Right lung (tissue), 5 donors: ENCODE data around the gene HERC3. TPM values are rescaled to one million over a fixed set of nuclear protein-coding genes. Genes with fewer than 3 reads are reported as not detected.
A peak's percentile ranks its signal among the peaks of the same experiment; 100 is the strongest.

Experiments
- DNase-seq, 2 donors: peaks; one replicate each; pipeline ENCODE4 v3.0.0-alpha.2; 2013
- polyA plus RNA-seq, 5 donors: library from polyadenylated mRNA; unstranded; fragments of 120-200 nt; gene quantifications; one replicate each; pipeline versions ENCODE4 v1.2.1 to v1.2.3, GENCODE V29; 2013; ENCODE audit warnings: inconsistent platforms in 1 of 5, low replicate concordance in 1 of 5; ENCODE audit not compliant: insufficient read length in 5 of 5, insufficient read depth in 1 of 5

The HERC3 gene
- polyA plus RNA-seq, 5 donors = 13.9 to 22.7 (median 19.1) TPM

DNA sequence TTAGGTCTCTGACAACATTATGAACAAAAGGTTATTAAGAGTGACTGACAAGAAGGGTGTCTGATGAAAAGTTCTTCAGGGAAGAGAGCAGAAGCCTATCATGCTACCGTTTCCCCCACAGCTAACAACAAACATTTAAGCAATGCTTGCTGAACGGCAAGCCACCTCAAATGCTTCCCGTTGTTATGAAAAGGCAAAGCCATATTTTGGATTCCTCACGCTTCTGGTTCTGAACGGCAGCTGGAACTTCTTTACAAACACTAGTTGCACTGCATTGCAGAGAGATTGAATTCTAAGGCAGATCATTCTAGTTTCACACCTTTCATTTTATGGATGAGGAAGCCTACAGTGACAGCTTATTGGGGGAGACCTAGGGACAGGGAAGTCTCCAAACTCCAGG is 153.9 kb downstream of the HERC3 start:
- peak; percentile 69 to 70 for DNase-seq

DNA sequence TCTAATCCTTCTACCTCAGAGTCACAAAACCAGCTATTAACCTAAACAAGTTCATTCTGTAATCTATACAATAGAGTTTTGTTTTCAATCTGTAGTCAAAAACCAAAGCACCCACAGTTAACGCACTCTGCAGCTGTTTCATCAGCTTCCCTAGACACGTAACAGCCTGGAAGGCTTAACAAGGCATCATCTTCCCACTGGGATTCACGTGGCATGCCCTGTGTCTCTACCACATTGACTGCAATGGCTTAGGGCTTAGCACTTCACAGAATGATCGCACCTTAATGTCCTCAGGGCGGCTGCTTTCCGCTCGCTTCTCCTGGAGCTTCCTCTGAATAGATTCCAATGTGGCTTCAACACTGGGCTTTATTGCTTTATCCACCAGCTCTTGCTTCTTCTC is 155.1 kb downstream of the HERC3 start:
- DNase-seq = no peak

GRCh38 chr4:88750369-88750768 is 158.1 kb downstream of the HERC3 start:
- no peak for DNase-seq

DNA sequence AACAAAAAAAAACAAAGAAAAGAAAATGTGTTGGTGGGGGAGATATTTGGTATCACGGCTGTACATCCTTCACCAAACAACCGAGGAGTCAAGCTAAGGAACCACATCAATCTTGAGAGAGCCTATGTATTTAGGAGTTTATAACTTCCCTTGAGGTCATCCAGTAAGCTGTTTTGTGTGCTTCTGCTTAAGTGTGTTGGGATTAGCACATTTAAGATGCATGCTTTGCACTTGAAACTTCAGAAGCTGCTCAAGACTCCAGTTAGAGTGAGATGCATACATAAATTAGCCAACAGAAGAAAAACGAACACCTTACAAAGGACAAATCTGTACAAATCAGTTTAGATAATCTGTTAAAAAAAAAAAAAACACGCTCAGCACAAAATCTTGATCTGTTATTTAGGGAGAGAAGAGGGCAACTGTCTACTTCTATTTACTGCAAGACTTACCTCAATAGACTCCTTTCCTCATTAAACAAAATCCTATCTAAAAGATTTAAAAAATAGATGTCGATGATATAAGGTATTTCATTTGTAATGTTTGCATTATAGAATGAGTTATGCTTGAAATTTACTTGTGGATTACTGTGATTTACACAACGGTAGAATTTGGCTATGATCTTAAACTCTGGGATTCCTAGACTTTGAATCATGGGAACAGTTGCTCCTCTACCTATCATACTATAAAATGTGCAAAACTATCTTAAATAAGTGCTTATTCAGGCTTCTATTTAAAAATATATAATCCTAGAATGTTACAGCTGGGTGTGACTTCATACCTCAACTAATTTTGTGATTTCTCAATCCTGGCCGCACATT is 159.2 kb downstream of the HERC3 start:
- DNase-seq = no peak

- no peak for DNase-seq
Measured at GRCh38 chr4:88752076-88752463, 159.8 kb downstream of the HERC3 start.

DNA sequence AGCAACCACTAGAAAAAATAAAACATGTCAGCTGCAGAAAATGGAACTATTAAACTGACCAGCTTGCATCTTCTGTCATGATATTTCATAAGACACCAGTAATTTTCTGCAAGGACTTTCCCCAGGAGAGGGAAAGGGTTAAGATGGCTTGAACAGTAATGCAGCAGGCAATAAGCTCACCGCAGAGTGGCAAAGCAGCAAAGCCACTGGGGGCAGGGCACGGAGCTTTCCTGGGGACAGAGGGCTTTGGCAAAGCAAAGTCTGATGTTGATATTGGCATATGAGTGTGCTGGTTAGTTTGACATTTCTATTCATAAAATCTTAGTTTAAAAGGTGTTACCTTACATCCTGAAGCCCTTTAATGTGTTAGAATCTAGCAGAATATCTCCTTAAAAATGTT is 160.5 kb downstream of the HERC3 start:
- DNase-seq = no peak

GRCh38 chr4:88753658-88754571 is 161.6 kb downstream of the HERC3 start:
- no peak for DNase-seq

DNA sequence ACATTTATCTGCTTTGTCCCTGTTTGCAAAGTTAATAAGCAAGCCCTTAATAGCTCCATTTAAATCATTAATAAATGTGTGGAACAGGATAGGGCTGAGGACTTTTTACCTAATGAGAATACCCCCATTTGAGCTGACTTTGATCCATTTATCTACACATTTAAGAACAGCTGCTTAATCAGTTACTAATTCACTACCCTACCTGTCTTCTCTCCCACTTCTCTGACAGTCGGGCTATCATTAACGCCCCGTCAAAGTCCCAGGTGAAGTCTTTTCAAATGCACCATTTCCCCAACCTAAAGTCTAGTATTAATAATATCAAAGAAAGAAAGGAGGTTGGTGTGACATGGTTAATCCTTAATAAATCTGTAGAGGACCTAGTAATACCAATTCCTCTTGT is 162.5 kb downstream of the HERC3 start:
- no peak for DNase-seq

GRCh38 chr4:88755454-88755853 is 163.2 kb downstream of the HERC3 start:
- no peak for DNase-seq

DNA sequence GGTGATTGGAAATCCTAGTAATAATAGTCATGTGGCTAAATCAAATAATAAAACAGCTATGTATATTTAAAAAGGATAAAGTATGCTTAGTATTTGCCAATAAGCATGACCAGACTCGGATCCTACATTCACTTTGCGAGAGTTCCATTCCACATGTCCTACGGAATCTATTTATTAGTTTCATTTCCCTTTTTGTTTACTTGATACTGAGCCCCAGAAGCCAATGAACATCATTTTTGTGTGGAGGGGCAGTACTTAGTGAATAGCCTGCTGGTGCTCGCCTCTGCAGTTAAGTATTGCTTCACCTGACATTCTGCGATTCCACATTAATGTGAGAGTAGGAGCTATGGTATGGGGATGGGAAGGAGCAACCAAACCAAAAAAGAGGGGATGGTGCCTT is 163.9 kb downstream of the HERC3 start:
- no peak for DNase-seq

GRCh38 chr4:88757067-88757466 is 164.8 kb downstream of the HERC3 start:
- no peak for DNase-seq

DNA sequence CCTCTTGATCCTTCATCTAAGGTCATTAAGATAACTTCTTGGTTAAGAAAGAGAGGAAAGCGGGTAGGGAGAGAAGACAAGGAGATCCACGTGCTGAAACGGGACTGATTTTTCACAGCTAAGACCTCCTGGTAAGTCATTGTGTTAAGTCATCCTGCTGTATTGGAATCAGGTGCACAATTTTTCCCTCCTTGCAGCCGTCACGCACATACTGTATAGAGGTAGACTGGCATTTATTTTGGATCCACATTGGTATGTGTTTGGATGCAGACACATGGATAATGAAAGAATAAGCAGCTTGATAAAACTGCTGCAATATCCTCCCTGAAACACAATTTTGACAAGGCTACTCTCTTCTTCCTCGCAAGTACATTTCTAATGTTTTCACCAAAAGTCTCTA is 165.5 kb downstream of the HERC3 start:
- DNase-seq = no peak

Other genes starting within 250 kb of the HERC3 start
- gene HERC6, start 213.6 kb upstream of the HERC3 start, polyA plus RNA-seq = 10 to 100 TPM; 10.2 to 14.6 (median 12.8) TPM
- 1 to 10 TPM; 4.8 to 6.9 (median 5.8) TPM for gene HERC5, start 135.4 kb upstream of the HERC3 start, polyA plus RNA-seq
- gene PYURF, start 68.7 kb upstream of the HERC3 start, polyA plus RNA-seq = 100 to 1,000 TPM in 4 of 5 donors, 10 to 100 TPM in 1; 99.6 to 135 (median 125) TPM
- gene NAP1L5, start 105.3 kb downstream of the HERC3 start, polyA plus RNA-seq = 10 to 100 TPM; 10.5 to 14.4 (median 12.3) TPM